ENCODE results near the gene PEMT.

Gene PEMT

DNA sequence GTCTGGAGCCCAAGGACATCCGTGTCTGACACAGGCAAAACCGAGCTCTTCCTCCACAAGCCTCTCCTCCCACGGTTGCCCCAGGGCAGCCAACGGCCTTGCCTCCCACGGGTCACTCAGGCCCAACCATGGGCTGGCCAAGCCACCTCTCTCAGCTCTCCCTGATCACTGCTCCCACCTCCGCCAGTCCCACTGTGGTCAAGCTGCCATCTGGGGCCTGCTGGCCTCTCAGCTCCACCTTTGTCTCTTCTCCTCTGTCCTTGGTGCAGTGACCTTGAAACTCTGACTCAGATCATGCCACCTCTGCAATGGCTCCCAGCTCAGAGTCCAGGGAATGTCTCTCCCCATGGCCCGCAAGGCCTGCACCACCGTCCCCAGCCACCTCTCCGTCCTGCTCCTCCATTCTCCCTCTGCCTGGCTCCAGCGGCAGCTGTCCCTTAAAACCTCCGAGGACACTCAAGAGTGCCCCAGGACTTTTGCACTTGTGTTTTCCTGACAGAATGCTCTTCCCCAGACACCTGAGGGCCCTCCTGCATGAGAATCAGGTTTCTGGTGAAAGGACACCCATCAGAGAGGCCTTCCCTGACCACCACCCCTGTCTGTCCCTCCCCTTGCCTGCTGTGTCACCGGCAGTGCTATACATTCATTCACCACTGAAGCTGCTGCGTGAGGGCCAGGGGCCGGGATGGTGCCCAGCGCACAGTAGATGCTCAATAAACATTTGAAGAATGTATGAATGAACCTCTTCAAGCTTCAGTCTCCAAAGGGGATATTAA lies 19.3 kb downstream of the PEMT start:
- H4K20me1 ChIP-seq (ENCODE audit: insufficient read depth, low read length): no peaks in the 10 kb centered on the region
- H3K36me3 ChIP-seq (ENCODE audit: insufficient read depth, low read length): no peaks in the 10 kb centered on the region; the same call in 1 of the 2 replicates
- no peaks in the 10 kb centered on the region for H3F3A ChIP-seq (ENCODE audit: insufficient read depth, low read length)
- H3K9me2 ChIP-seq (ENCODE audit: low read depth, low read length): no peaks in the 10 kb centered on the region
- H3K4me3 ChIP-seq (ENCODE audit: low read depth, low read length, poor library complexity, severe bottlenecking): no peak overlapping the region
- H3K27me3 ChIP-seq (ENCODE audit: insufficient read depth, low read length): no peaks in the 10 kb centered on the region
- no peak overlapping the region for H3K9ac ChIP-seq (ENCODE audit: low read length)
- no peak overlapping the region for H3K27ac ChIP-seq (ENCODE audit: low read depth, low read length, poor library complexity, severe bottlenecking)
- H3K9me3 ChIP-seq (ENCODE audit: low read length): no peaks in the 10 kb centered on the region
- no peak overlapping the region for H3K4me2 ChIP-seq (ENCODE audit: low read length)
- no peak for TF ChIP-seq EZH2 (IDR thresholded peaks at IDR 0.05; ENCODE audit: borderline replicate concordance, low read length)
- TF ChIP-seq, protein P1, sequence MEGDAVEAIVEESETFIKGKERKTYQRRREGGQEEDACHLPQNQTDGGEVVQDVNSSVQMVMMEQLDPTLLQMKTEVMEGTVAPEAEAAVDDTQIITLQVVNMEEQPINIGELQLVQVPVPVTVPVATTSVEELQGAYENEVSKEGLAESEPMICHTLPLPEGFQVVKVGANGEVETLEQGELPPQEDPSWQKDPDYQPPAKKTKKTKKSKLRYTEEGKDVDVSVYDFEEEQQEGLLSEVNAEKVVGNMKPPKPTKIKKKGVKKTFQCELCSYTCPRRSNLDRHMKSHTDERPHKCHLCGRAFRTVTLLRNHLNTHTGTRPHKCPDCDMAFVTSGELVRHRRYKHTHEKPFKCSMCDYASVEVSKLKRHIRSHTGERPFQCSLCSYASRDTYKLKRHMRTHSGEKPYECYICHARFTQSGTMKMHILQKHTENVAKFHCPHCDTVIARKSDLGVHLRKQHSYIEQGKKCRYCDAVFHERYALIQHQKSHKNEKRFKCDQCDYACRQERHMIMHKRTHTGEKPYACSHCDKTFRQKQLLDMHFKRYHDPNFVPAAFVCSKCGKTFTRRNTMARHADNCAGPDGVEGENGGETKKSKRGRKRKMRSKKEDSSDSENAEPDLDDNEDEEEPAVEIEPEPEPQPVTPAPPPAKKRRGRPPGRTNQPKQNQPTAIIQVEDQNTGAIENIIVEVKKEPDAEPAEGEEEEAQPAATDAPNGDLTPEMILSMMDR (IDR thresholded peaks at IDR 0.05; ENCODE audit: low read length): no peak
- no peak overlapping the region for H2AFZ ChIP-seq (ENCODE audit: low read length)
- no peaks in the 10 kb centered on the region for H3K79me2 ChIP-seq (ENCODE audit: insufficient read depth, low read length)
- no peaks in the 10 kb centered on the region for H3K4me1 ChIP-seq (ENCODE audit: insufficient read depth, low read length, severe bottlenecking)

- H3F3A ChIP-seq (ENCODE audit: insufficient read depth, low read length): no peaks in the 10 kb centered on the region
- no peak overlapping the region for H3K4me3 ChIP-seq (ENCODE audit: low read depth, low read length, poor library complexity, severe bottlenecking)
- H4K20me1 ChIP-seq (ENCODE audit: insufficient read depth, low read length): no peaks in the 10 kb centered on the region
- H3K4me1 ChIP-seq (ENCODE audit: insufficient read depth, low read length, severe bottlenecking): no peaks in the 10 kb centered on the region
- no peak overlapping the region for H3K4me2 ChIP-seq (ENCODE audit: low read length)
- no peak overlapping the region for H2AFZ ChIP-seq (ENCODE audit: low read length)
- no peaks in the 10 kb centered on the region for H3K9me2 ChIP-seq (ENCODE audit: low read depth, low read length)
- no peaks in the 10 kb centered on the region for H3K9me3 ChIP-seq (ENCODE audit: low read length)
- no peak for TF ChIP-seq EZH2 (IDR thresholded peaks at IDR 0.05; ENCODE audit: borderline replicate concordance, low read length)
- TF ChIP-seq, protein P1 (IDR thresholded peaks at IDR 0.05; ENCODE audit: low read length): no peak
- no peaks in the 10 kb centered on the region; the same call in 1 of the 2 replicates for H3K36me3 ChIP-seq (ENCODE audit: insufficient read depth, low read length)
- no peak overlapping the region for H3K9ac ChIP-seq (ENCODE audit: low read length)
- H3K79me2 ChIP-seq (ENCODE audit: insufficient read depth, low read length): no peaks in the 10 kb centered on the region
- no peaks in the 10 kb centered on the region for H3K27me3 ChIP-seq (ENCODE audit: insufficient read depth, low read length)
- H3K27ac ChIP-seq (ENCODE audit: low read depth, low read length, poor library complexity, severe bottlenecking): no peak overlapping the region
These were observed 20.5 kb downstream of the PEMT start for GRCh38 chr17:17570798-17571716.

- no peak for TF ChIP-seq EZH2 (IDR thresholded peaks at IDR 0.05; ENCODE audit: borderline replicate concordance, low read length)
- TF ChIP-seq, protein P1 (IDR thresholded peaks at IDR 0.05; ENCODE audit: low read length): no peak; the same call in 1 of the 2 replicates
These were observed 21.2 kb downstream of the PEMT start for GRCh38 chr17:17570140-17570797.

More at GRCh38 chr17:17570140-17570797, 21.2 kb downstream of the PEMT start:
- no peak overlapping the region for H3K4me3 ChIP-seq (ENCODE audit: low read depth, low read length, poor library complexity, severe bottlenecking)
- no peaks in the 10 kb centered on the region for H3K9me2 ChIP-seq (ENCODE audit: low read depth, low read length)
- no peaks in the 10 kb centered on the region for H3K9me3 ChIP-seq (ENCODE audit: low read length)
- no peak overlapping the region for H3K4me2 ChIP-seq (ENCODE audit: low read length)
- no peaks in the 10 kb centered on the region for H3K79me2 ChIP-seq (ENCODE audit: insufficient read depth, low read length)
- no peak overlapping the region for H3K9ac ChIP-seq (ENCODE audit: low read length)
- H4K20me1 ChIP-seq (ENCODE audit: insufficient read depth, low read length): no peaks in the 10 kb centered on the region
- no peak overlapping the region for H2AFZ ChIP-seq (ENCODE audit: low read length)
- H3K27ac ChIP-seq (ENCODE audit: low read depth, low read length, poor library complexity, severe bottlenecking): no peak overlapping the region
- no peaks in the 10 kb centered on the region; the same call in 1 of the 2 replicates for H3K36me3 ChIP-seq (ENCODE audit: insufficient read depth, low read length)
- H3K4me1 ChIP-seq (ENCODE audit: insufficient read depth, low read length, severe bottlenecking): no peaks in the 10 kb centered on the region
- H3F3A ChIP-seq (ENCODE audit: insufficient read depth, low read length): no peaks in the 10 kb centered on the region
- H3K27me3 ChIP-seq (ENCODE audit: insufficient read depth, low read length): no peaks in the 10 kb centered on the region
